A673 (cell line): ENCODE measurements around the gene SMC5. TPM values are rescaled to one million over a fixed set of nuclear protein-coding genes. Genes with fewer than 3 reads are reported as not detected.
"Not testable (repeated sequence)": the region's sequence is repeated elsewhere in the genome, so short reads cannot be mapped to it uniquely, and the experiment has no call there.

ENCODE experiments used
- BruUV-seq: library from RNA; stranded (reverse); fragments of 400-500 nt; replicated peaks from 2 replicates; lab custom pipeline; 2021; lab: Mats Ljungman, UMichigan
- CTCF ChIA-PET: fragments of 300-600 bp; sonication (Branson Sonifier 250); formaldehyde crosslinking; loops from one replicate; lab custom pipeline; 2022; ENCODE audit warnings: antibody characterized with exemption; lab: Charles Lee
- POLR2A ChIA-PET: fragments of 300-600 bp; sonication (Branson Sonifier 250); formaldehyde crosslinking; loops from one replicate; lab custom pipeline; 2022; ENCODE audit warnings: antibody characterized with exemption; ENCODE audit not compliant: low non-redundant PET; lab: Charles Lee
- DNase-seq: peaks from one replicate; pipeline ENCODE4 v3.0.0-alpha.2; 2015; ENCODE audit warnings: low spot score
- H3K27ac ChIP-seq: fragments of 200-600 bp; sonication (generic); 2 replicates; pipeline ENCODE4 v1.5.1; 2016; ENCODE audit warnings: mixed run types, low read depth, mild to moderate bottlenecking, mixed read lengths, antibody characterized with exemption, low read length; ENCODE audit not compliant: poor library complexity, severe bottlenecking
- H3K27me3 ChIP-seq: fragments of 200-600 bp; sonication (generic); replicated peaks from 2 replicates; pipeline ENCODE4 v1.6.1; 2017; ENCODE audit warnings: mixed run types, low read depth, mild to moderate bottlenecking, mixed read lengths, antibody characterized with exemption, low read length; ENCODE audit not compliant: insufficient read depth, poor library complexity
- H3K36me3 ChIP-seq: fragments of 200-600 bp; sonication (generic); 2 replicates; pipeline ENCODE4 v1.6.1; 2016; ENCODE audit warnings: mixed run types, mild to moderate bottlenecking, mixed read lengths, antibody characterized with exemption, low read length; ENCODE audit not compliant: insufficient read depth, poor library complexity, severe bottlenecking
- H3K4me1 ChIP-seq: fragments of 200-600 bp; sonication (generic); 2 replicates; pipeline ENCODE4 v1.6.1; 2017; ENCODE audit warnings: mixed run types, mild to moderate bottlenecking, mixed read lengths, antibody characterized with exemption, low read length; ENCODE audit not compliant: insufficient read depth, poor library complexity, severe bottlenecking
- H3K4me3 ChIP-seq: fragments of 200-600 bp; sonication (generic); 2 replicates; pipeline ENCODE4 v1.5.1; 2016; ENCODE audit warnings: low read depth, mixed run types, mild to moderate bottlenecking, mixed read lengths, low read length; ENCODE audit not compliant: poor library complexity, severe bottlenecking
- H3K9me3 ChIP-seq: fragments of 200-600 bp; sonication (generic); 2 replicates; pipeline ENCODE4 v1.6.1; 2016; ENCODE audit warnings: mixed run types, low read depth, mild to moderate bottlenecking, mixed read lengths, antibody characterized with exemption, low read length; ENCODE audit not compliant: poor library complexity, severe bottlenecking
- CTCF ChIP-seq: fragments of 300-800, 200-600 bp; sonication (generic); conservative IDR thresholded peaks from 2 replicates; pipeline ENCODE4 v1.5.1; 2017; ENCODE audit warnings: low read depth, mild to moderate bottlenecking, antibody characterized with exemption, low read length, moderate library complexity, mixed read lengths
- EZH2 ChIP-seq: fragments of 200-600 bp; sonication (generic); IDR thresholded peaks from 2 replicates; pipeline ENCODE4 v1.6.1; 2017; ENCODE audit warnings: borderline replicate concordance, low read depth, mild to moderate bottlenecking, mixed read lengths, antibody characterized with exemption, low read length; ENCODE audit not compliant: poor library complexity, severe bottlenecking
- intact Hi-C: fragments of 100-400 bp; cut with micrococcal nuclease; formaldehyde crosslinking; loops from one replicate; pipeline ENCODE4 v1.10.0; 2022; ENCODE audit not compliant: unreplicated experiment
- total RNA-seq: library from RNA; stranded (reverse); gene quantifications from 2 replicates; pipeline ENCODE4 v1.2.3, GENCODE V29; 2021

Gene SMC5
- total RNA-seq, 1 experiment from 2014 or later: 26.5 TPM

DNA sequence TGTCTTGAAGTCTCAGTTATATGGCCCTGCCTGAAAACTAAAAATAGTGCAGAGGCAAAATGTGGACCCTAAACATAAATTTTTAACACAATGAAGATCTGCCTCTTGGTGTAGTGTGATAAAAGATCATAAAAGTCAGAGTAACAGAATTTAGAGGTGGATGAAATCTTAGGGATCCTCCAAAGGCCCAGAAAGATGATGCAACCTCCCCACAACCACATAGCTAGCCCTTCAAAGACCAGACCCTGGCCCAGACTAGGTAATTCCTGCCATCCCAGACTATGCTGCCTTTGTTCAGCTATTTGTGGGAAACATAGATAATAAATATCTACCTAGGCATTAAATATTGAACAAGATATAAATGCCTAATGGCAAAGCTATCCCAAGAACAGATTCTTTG is 140.4 kb downstream of the SMC5 start:
- no peaks in the 10 kb centered on the region for H3K27me3 ChIP-seq
- no TSS peak for BruUV-seq
- no peak overlapping the region for H3K27ac ChIP-seq
- POLR2A ChIA-PET: no interaction called here
- H3K9me3 ChIP-seq: no peaks in the 10 kb centered on the region
- H3K4me3 ChIP-seq: no peak overlapping the region
- TF ChIP-seq CTCF: no peak
- no peak for TF ChIP-seq EZH2
- CTCF ChIA-PET: no interaction called here
- no peaks in the 10 kb centered on the region for H3K4me1 ChIP-seq
- H3K36me3 ChIP-seq: no peaks in the 10 kb centered on the region
- intact Hi-C loops: no loop called here
- no peak for DNase-seq

DNA sequence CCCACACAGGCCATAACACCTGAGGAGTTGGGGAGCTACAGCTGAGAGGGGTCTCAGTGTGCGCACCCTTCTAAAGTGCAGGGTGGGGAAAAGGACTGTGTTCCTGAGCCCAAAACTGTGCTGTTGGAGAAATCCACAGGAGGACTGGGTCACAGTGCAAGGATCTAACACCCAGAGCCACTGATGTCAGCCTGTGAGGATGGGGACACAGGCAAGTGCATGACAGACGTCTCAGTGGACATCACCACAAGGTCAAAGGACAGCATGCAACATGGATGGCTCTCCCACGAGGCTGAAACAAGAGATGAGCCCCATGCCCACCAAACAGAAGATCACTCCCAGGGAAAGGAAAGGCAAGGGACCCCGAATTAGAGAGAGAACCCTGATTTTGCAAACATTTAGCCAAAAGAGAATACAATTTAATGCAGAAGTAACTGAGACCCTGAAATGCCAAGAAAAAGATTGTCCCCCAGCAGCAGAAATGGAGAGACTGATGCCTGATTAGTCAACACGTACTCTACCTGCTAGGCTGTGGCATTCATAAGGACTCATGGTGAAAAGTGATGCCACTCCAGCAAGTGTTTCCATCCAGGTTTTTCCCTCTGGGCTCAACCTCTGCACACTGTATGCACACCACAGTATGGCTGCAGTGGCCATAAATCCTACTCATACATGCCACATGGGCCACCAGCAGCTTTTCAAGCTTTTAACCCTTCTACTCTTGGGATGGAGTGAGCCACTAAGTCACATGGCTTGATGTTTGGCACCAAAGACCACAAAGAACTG is 141.5 kb downstream of the SMC5 start:
- H3K4me1 ChIP-seq: no peaks in the 10 kb centered on the region
- intact Hi-C loops: no loop called here
- ChIA-PET CTCF (no interaction called here), POLR2A (no interaction called here)
- no peak for TF ChIP-seq CTCF
- no peak for TF ChIP-seq EZH2
- BruUV-seq: no TSS peak
- H3K9me3 ChIP-seq: no peaks in the 10 kb centered on the region
- H3K27ac ChIP-seq: no peak overlapping the region
- DNase-seq: no peak
- no peak overlapping the region for H3K4me3 ChIP-seq
- H3K36me3 ChIP-seq: no peaks in the 10 kb centered on the region
- H3K27me3 ChIP-seq: no peaks in the 10 kb centered on the region

GRCh38 chr9:70401241-70401640 is 142.5 kb downstream of the SMC5 start:
- intact Hi-C loops, H3K27me3 ChIP-seq, H3K36me3 ChIP-seq, POLR2A ChIA-PET, BruUV-seq, H3K4me1 ChIP-seq, H3K4me3 ChIP-seq, H3K27ac ChIP-seq, DNase-seq, H3K9me3 ChIP-seq, CTCF ChIA-PET: not testable (repeated sequence)

DNA sequence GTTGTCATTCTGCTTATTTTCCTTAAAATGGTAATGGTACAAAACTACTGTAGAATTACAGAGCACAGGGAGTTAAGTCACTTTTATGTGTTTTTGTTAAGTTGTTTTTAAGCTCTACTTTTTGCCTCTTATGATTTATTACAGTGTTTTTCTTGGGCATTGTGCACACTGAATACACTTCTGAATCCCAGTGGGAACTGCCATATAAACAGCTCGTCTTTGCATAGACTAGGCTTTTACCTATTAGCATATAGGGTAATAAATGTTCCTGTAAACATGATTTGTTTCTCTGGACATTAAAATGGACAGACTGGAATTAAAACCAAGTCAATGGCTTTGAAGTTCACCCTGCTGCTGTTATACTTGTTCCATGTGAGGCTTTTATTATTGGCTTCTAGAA is 143.4 kb downstream of the SMC5 start:
- CTCF ChIA-PET: no interaction called here
- Histone ChIP-seq H3K4me1 (peaks cover 4% of the 10 kb centered on the region), H3K36me3 (no peaks in the 10 kb centered on the region), H3K27ac (no peak overlapping the region), H3K9me3 (no peaks in the 10 kb centered on the region), H3K4me3 (no peak overlapping the region), H3K27me3 (no peaks in the 10 kb centered on the region)
- POLR2A ChIA-PET: no interaction called here
- intact Hi-C loops: no loop called here
- no peak for TF ChIP-seq CTCF
- no peak for TF ChIP-seq EZH2
- no TSS peak for BruUV-seq
- DNase-seq: no peak
